A673 (cell line): Measurements from ENCODE around the gene XPO4.

Experiments used
- EZH2 ChIP-seq: fragments of 200-600 bp; sonication (generic); IDR thresholded peaks from 2 replicates; pipeline ENCODE4 v1.6.1; 2017; ENCODE audit warnings: borderline replicate concordance, low read depth, mild to moderate bottlenecking, mixed read lengths, antibody characterized with exemption, low read length; ENCODE audit not compliant: poor library complexity, severe bottlenecking
- TF ChIP-seq, protein P1 (sequence below): fragments of 300-800, 200-600 bp; sonication (generic); conservative IDR thresholded peaks from 2 replicates; pipeline ENCODE4 v1.5.1; 2017; ENCODE audit warnings: low read depth, mild to moderate bottlenecking, antibody characterized with exemption, low read length, moderate library complexity, mixed read lengths

DNA sequence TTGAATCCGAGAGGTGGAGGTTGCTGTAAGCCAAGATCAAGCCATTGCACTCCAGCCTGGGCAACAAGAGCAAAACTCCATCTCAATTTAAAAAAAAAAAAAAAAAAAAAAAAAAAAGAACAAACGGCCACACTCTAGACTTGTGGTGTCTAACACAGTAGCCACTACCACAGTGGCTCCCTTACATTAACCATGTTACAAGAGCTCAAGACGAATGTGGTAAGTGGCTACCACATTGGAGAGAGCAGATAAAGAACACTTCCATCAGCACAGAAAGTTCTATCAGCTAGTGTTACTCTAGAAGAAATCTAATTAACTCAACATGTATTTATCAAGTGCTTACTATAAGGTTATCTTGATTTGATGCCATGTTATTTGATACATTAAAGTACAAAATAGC lies 11.5 kb downstream of the XPO4 start:
- TF ChIP-seq, protein P1, sequence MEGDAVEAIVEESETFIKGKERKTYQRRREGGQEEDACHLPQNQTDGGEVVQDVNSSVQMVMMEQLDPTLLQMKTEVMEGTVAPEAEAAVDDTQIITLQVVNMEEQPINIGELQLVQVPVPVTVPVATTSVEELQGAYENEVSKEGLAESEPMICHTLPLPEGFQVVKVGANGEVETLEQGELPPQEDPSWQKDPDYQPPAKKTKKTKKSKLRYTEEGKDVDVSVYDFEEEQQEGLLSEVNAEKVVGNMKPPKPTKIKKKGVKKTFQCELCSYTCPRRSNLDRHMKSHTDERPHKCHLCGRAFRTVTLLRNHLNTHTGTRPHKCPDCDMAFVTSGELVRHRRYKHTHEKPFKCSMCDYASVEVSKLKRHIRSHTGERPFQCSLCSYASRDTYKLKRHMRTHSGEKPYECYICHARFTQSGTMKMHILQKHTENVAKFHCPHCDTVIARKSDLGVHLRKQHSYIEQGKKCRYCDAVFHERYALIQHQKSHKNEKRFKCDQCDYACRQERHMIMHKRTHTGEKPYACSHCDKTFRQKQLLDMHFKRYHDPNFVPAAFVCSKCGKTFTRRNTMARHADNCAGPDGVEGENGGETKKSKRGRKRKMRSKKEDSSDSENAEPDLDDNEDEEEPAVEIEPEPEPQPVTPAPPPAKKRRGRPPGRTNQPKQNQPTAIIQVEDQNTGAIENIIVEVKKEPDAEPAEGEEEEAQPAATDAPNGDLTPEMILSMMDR: no peak
- TF ChIP-seq EZH2: no peak
